Neural cell (in vitro differentiated cells): Measurements from ENCODE around the gene P2RX2. TPM values are rescaled to one million over a fixed set of nuclear protein-coding genes. Genes with fewer than 3 reads are reported as not detected.
"Not testable (repeated sequence)": the region's sequence is repeated elsewhere in the genome, so short reads cannot be mapped to it uniquely, and the experiment has no call there.

ENCODE experiments used
- H2AFZ ChIP-seq: fragments of 200-600, 300-800 bp; sonication (generic), shearing (Covaris generic); 2 replicates; pipeline ENCODE4 v1.6.0; 2014; ENCODE audit warnings: low read depth, mild to moderate bottlenecking, antibody characterized with exemption, low read length, moderate library complexity
- H3F3A ChIP-seq: fragments of 200-600 bp; shearing (Covaris generic); 2 replicates; pipeline ENCODE4 v1.6.1; 2016; ENCODE audit warnings: mild to moderate bottlenecking, moderate library complexity, mixed read lengths, antibody characterized with exemption, low read length; ENCODE audit not compliant: insufficient read depth, poor library complexity, severe bottlenecking
- H3K27ac ChIP-seq: fragments of 200-600, 300-800 bp; sonication (generic), shearing (Covaris generic); 2 replicates; pipeline ENCODE4 v1.5.1; 2014; ENCODE audit warnings: mild to moderate bottlenecking, low read length, moderate library complexity
- H3K27me3 ChIP-seq: fragments of 300-800, 200-600 bp; sonication (generic), shearing (Covaris generic); 2 replicates; pipeline ENCODE4 v1.6.0; 2014; ENCODE audit warnings: mild to moderate bottlenecking, low read depth, low read length, moderate library complexity; ENCODE audit not compliant: insufficient read depth
- H3K36me3 ChIP-seq: fragments of 300-800, 200-600 bp; sonication (generic), shearing (Covaris generic); 2 replicates; pipeline ENCODE4 v1.5.1; 2014; ENCODE audit warnings: mild to moderate bottlenecking, antibody characterized with exemption, low read length, moderate library complexity; ENCODE audit not compliant: insufficient read depth
- H3K4me2 ChIP-seq: fragments of 300-800, 200-600 bp; sonication (generic), shearing (Covaris generic); 2 replicates; pipeline ENCODE4 v1.6.0; 2014; ENCODE audit warnings: mild to moderate bottlenecking, low read length
- H3K4me3 ChIP-seq: fragments of 300-800, 200-600 bp; sonication (generic), shearing (Covaris generic); 2 replicates; pipeline ENCODE4 v1.5.1; 2014; ENCODE audit warnings: mild to moderate bottlenecking, low read length, moderate library complexity
- H3K79me2 ChIP-seq: fragments of 200-600 bp; shearing (Covaris generic); replicated peaks from 2 replicates; pipeline ENCODE4 v1.6.0; 2014; ENCODE audit warnings: mild to moderate bottlenecking, low read length, moderate library complexity; ENCODE audit not compliant: insufficient read depth
- H3K9ac ChIP-seq: fragments of 300-800, 200-600 bp; sonication (generic), shearing (Covaris generic); 2 replicates; pipeline ENCODE4 v1.6.1; 2016; ENCODE audit warnings: mild to moderate bottlenecking, low read length, mixed read lengths
- H3K9me2 ChIP-seq: fragments of 200-600 bp; shearing (Covaris generic); 2 replicates; pipeline ENCODE4 v1.6.1; 2016; ENCODE audit warnings: mild to moderate bottlenecking, low read length, mixed read lengths; ENCODE audit not compliant: insufficient read depth
- H3K9me3 ChIP-seq: fragments of 200-600, 300-800 bp; sonication (generic), shearing (Covaris generic); 2 replicates; pipeline ENCODE4 v1.6.1; 2016; ENCODE audit warnings: mild to moderate bottlenecking, mixed run types, low read length, moderate library complexity, mixed read lengths
- H4K20me1 ChIP-seq: fragments of 200-600 bp; shearing (Covaris generic); 2 replicates; pipeline ENCODE4 v1.6.1; 2016; ENCODE audit warnings: mild to moderate bottlenecking, mixed run types; ENCODE audit not compliant: insufficient read depth
- CTCF ChIP-seq: fragments of 450-650 bp; IDR thresholded peaks from 2 replicates; pipeline ENCODE4 v1.5.1; 2014; ENCODE audit warnings: antibody characterized with exemption, mild to moderate bottlenecking, moderate library complexity; ENCODE audit not compliant: poor library complexity, severe bottlenecking
- MXI1 ChIP-seq: fragments of 450-650 bp; conservative IDR thresholded peaks from 2 replicates; pipeline ENCODE4 v1.6.1; 2014; ENCODE audit warnings: antibody characterized with exemption, mild to moderate bottlenecking; ENCODE audit not compliant: poor library complexity, severe bottlenecking
- POLR2AphosphoS5 ChIP-seq: IDR thresholded peaks from 2 replicates; pipeline ENCODE4 v1.6.1; 2012
- TAF1 ChIP-seq: IDR thresholded peaks from 2 replicates; pipeline ENCODE4 v1.6.1; 2012; ENCODE audit warnings: low read depth
- polyA plus RNA-seq: library from polyadenylated mRNA; depleted of rRNA; stranded (reverse); fragments of >200 nt; gene quantifications from 2 replicates; pipeline ENCODE4 v1.2.3, GENCODE V29; 2014

The P2RX2 gene
- polyA plus RNA-seq, 1 donor from 2014 or later = not detected

- H3K27ac ChIP-seq = peak overlapping the region; percentile 77
These were observed 21.0 kb upstream of the P2RX2 start for GRCh38 chr12:132597333-132598316.

GRCh38 chr12:132599502-132599901, 19.1 kb upstream of the P2RX2 start:
- H3K9ac ChIP-seq, H3K4me3 ChIP-seq, H2AFZ ChIP-seq, H3K4me2 ChIP-seq, H3K79me2 ChIP-seq, H3K9me3 ChIP-seq, H3K27me3 ChIP-seq, H3K27ac ChIP-seq, H3K9me2 ChIP-seq, H3K36me3 ChIP-seq, H3F3A ChIP-seq, H4K20me1 ChIP-seq: not testable (repeated sequence)

More at GRCh38 chr12:132597333-132598316, 21.0 kb upstream of the P2RX2 start:
- Histone ChIP-seq H4K20me1 (no peaks in the 10 kb centered on the region), H3K4me2 (peak overlapping the region; percentile 67), H3K79me2 (no peaks in the 10 kb centered on the region), H3K9me3 (no peaks in the 10 kb centered on the region), H2AFZ (peak overlapping the region; percentile 78), H3K27me3 (no peaks in the 10 kb centered on the region), H3K9me2 (no peaks in the 10 kb centered on the region), H3K4me3 (peak overlapping the region; percentile 71), H3F3A (peaks cover 4% of the 10 kb centered on the region), H3K36me3 (no peaks in the 10 kb centered on the region), H3K9ac (peak overlapping the region; percentile 68)
- TF ChIP-seq MXI1 (peak; percentile 23), POLR2AphosphoS5 (peak; percentile 7), TAF1 (no peak)

- Histone ChIP-seq H3K36me3 (no peaks in the 10 kb centered on the region), H3F3A (peaks cover 4% of the 10 kb centered on the region), H3K4me3 (no peak overlapping the region), H3K27me3 (no peaks in the 10 kb centered on the region), H4K20me1 (no peaks in the 10 kb centered on the region), H3K9me2 (no peaks in the 10 kb centered on the region), H3K9me3 (no peaks in the 10 kb centered on the region), H3K79me2 (no peaks in the 10 kb centered on the region), H3K27ac (no peak overlapping the region), H3K9ac (no peak overlapping the region), H3K4me2 (no peak overlapping the region), H2AFZ (no peak overlapping the region)
- TF ChIP-seq POLR2AphosphoS5 = no peak
- TF ChIP-seq CTCF = peak; percentile 18
These were observed 18.2 kb upstream of the P2RX2 start for GRCh38 chr12:132600048-132601032.
